SH-SY5Y (cell line): Measurements from ENCODE around the gene PTPRT.

Experiments
- GATA2 ChIP-seq: IDR thresholded peaks from 2 replicates; pipeline ENCODE4 v1.6.1; 2011; ENCODE audit warnings: mild to moderate bottlenecking, low read depth, low read length
- GATA3 ChIP-seq: IDR thresholded peaks from 2 replicates; pipeline ENCODE4 v1.6.1; 2011; ENCODE audit warnings: low read depth, mild to moderate bottlenecking, low read length, moderate library complexity

PTPRT gene

GRCh38 chr20:43006651-43007375 lies 182.9 kb downstream of the PTPRT start:
- TF ChIP-seq GATA2: no peak
- TF ChIP-seq GATA3: no peak

GRCh38 chr20:43003318-43003944 lies 186.3 kb downstream of the PTPRT start:
- TF ChIP-seq GATA2: no peak
- TF ChIP-seq GATA3: no peak

GRCh38 chr20:42996141-42996540 lies 193.6 kb downstream of the PTPRT start:
- TF ChIP-seq GATA2: no peak
- TF ChIP-seq GATA3: no peak

- TF ChIP-seq GATA2 (no peak), GATA3 (no peak)
These were observed 201.4 kb downstream of the PTPRT start for GRCh38 chr20:42988319-42988718.

- no peak for TF ChIP-seq GATA3
- TF ChIP-seq GATA2: no peak
These were observed 202.2 kb downstream of the PTPRT start for GRCh38 chr20:42987376-42988114.

DNA sequence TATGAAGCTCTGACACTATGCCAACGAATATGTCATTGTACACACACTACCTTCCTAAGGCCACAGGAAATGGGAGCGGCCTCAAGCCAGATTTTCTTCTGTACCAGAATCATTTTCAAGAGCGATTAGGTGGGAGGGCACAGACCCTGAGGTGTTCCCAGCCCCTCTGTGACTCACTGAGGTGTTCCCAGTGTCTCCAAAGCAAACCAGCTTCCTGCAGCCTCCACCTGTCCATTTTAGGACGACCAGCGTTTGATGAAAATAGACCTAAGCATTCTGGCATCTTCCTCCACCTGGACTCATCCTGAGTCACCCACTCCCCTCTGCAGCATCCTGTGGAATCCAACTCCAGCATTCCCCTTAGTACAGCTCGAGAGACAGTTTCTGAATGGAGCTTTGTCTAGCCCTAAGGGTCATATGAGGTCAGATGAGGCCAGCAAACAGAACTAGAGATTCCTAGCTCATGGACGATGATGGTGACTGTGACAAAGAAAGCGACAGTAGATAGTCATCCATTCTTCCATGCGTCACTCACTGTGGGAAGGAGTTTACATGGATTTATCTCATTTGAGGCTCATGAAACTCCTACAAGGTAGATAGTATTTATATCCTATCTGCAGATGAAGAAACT lies 203.4 kb downstream of the PTPRT start:
- TF ChIP-seq GATA3 (no peak), GATA2 (no peak)

GRCh38 chr20:42985628-42986027 lies 204.1 kb downstream of the PTPRT start:
- TF ChIP-seq GATA2 (no peak), GATA3 (no peak)

- TF ChIP-seq GATA2 (no peak), GATA3 (no peak)
These were observed 207.5 kb downstream of the PTPRT start for GRCh38 chr20:42982218-42982617.

- TF ChIP-seq GATA2 (no peak), GATA3 (no peak)
These were observed 208.5 kb downstream of the PTPRT start for GRCh38 chr20:42981253-42981652.

DNA sequence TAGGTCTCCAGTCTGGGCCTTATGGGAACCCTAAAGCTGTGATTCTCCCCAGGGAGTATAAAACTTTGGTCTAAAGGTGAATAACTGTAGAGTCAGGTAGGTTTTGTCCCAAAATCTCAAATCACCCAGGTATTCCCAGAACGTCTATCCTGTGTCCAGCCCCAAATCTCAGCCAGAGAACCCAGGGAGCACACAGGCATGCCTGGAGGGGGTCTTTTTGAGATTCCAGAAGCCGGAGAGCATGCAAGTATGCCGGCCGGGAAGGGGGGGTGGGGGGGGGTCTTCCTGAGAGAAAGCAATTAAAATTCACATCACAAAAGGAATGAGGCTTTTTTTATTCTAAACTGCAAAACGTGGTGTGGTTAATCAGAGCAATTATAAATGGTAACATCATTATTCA lies 210.0 kb downstream of the PTPRT start:
- TF ChIP-seq GATA3: no peak
- no peak for TF ChIP-seq GATA2

GRCh38 chr20:42978184-42978974 lies 211.3 kb downstream of the PTPRT start:
- TF ChIP-seq GATA2 (no peak), GATA3 (no peak)

DNA sequence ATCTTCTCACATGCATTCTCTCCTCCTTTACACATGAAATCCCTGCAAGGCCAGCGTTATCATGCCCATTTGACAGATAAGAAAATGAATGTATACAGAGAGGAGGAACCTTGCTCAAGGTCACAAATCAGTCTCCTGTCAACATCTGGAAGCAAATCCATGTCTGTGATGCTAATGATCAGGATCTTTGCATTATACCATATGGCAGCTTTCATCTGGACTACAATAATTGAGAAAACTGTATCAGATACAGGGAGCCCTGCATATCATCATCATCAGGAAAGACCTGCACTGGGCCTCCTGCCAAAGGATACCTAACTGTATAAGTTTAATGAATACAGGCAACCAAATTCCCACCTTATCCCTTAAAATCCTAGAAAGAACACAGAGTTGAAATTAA lies 213.7 kb downstream of the PTPRT start:
- TF ChIP-seq GATA2 (peak; percentile 76; the same call in 1 of the 2 replicates), GATA3 (peak; percentile 71; the same call in 1 of the 2 replicates)

DNA sequence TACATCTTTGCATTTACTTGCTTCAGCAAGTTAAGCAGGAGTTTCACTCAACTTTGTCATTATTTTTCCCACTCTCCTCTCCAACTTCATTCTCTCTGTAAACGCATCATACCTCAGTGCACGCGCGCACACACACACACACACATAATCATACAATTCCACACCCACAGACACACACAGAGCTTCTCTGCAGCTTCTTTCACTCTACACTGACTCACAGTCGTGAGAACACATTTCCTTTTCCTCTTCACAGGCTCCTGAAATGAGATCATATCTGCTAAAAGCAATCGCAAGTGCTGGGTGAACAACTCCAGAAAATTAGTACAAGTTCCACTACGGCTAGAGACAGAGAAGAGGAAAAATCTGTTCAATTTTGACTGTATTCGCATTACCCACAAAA lies 215.4 kb downstream of the PTPRT start:
- no peak for TF ChIP-seq GATA3
- no peak for TF ChIP-seq GATA2
